GM12864 (cell line): ENCODE data around the gene OR4E2.

Source experiments
- DNase-seq: peaks from one replicate; pipeline ENCODE4 v3.0.0-alpha.2; 2011; ENCODE audit warnings: low read depth
- H3K4me3 ChIP-seq: 2 replicates; pipeline ENCODE4 v1.5.1; 2011; ENCODE audit warnings: mild to moderate bottlenecking, low read depth, low read length, control low read depth
- TF ChIP-seq, protein P1 (sequence below): IDR thresholded peaks from 2 replicates; pipeline ENCODE4 v1.5.1; 2011; ENCODE audit warnings: low read depth, mild to moderate bottlenecking, moderate library complexity, low read length, control low read depth, inconsistent platforms; ENCODE audit errors: missing control alignments

OR4E2 gene

DNA sequence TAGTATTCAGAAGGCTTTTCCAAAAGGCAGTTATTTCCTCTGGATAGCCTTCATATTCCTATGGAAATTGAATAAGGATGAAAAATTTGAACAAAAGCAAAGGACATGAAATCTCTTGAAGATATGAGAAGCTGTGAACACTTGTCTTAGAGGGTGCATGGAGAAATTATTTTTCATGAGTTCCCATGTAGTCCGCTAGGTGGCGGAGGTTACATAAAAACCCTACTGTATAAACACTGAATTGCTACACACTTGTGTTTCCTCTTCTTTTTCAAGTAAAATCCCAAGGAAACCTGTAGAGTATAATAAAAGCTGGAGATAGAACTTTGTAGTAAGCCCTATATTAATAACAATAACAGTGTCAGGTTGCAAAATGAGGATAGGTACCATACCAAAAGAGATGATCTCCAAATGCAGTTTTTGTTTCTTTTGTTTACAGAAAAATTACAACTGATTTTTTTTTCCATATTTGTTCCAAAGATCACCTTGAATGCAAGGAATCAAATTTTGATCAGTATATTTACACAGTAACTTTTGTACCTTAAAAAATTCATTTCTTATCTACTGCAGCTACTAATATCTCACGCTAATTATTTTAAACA, 57.8 kb downstream of the OR4E2 start:
- no peak overlapping the region for H3K4me3 ChIP-seq
- TF ChIP-seq, protein P1, sequence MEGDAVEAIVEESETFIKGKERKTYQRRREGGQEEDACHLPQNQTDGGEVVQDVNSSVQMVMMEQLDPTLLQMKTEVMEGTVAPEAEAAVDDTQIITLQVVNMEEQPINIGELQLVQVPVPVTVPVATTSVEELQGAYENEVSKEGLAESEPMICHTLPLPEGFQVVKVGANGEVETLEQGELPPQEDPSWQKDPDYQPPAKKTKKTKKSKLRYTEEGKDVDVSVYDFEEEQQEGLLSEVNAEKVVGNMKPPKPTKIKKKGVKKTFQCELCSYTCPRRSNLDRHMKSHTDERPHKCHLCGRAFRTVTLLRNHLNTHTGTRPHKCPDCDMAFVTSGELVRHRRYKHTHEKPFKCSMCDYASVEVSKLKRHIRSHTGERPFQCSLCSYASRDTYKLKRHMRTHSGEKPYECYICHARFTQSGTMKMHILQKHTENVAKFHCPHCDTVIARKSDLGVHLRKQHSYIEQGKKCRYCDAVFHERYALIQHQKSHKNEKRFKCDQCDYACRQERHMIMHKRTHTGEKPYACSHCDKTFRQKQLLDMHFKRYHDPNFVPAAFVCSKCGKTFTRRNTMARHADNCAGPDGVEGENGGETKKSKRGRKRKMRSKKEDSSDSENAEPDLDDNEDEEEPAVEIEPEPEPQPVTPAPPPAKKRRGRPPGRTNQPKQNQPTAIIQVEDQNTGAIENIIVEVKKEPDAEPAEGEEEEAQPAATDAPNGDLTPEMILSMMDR, result peak; percentile 83
- DNase-seq, result peak; percentile 8

DNA sequence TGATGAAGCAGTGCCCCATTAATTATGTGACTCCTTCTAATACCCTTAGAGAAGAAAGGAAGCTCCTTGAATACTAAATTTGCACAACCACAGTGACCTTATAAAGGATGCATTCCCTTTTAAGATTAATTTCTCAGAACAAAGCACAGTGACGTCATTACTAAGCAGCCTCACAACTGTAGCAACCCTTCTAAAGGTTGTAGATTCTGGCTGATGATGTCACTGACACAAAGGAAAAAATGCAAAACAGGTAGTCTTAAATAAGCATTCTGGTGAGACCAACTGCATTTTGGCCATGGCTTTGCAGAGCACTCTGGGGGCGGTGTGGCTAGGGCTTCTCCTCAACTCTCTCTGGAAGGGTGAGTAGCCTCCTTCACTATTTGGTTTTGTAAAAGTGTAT, 58.4 kb downstream of the OR4E2 start:
- TF ChIP-seq, protein P1, result no peak
- DNase-seq, result no peak
- H3K4me3 ChIP-seq, result no peak overlapping the region

DNA sequence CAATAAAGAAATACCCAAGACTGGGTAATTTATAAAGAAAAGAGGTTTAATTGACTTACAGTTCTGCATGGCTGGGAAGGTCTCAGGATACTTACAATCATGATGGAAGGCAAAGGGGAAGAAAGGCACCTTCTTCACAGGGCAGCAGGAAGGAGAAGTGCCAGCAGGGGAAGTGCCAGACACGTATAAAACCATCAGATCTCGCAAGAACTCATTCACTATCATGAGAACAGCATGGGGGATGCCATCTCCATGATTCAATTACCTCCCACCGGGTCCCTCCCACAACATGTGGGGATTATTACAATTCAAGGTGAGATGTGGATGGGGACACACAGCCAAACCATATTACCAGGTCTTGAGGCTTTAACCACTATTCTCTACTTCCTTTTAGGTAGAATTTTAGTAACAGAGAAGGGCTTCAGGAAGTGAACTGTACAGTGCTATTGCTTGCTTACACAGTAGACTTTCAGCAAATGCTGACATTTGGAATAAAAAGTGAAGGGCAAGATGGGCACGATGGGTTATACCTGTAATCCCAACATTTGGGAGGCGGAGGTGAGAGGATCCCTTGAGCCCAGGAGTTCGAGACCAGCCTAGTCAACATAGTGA, 60.8 kb downstream of the OR4E2 start:
- H3K4me3 ChIP-seq, result no peak overlapping the region
- TF ChIP-seq, protein P1, result no peak
- no peak for DNase-seq
